HepG2 (cell line): ENCODE data around the gene TMEM108. TPM values are rescaled to one million over a fixed set of nuclear protein-coding genes. Genes with fewer than 3 reads are reported as not detected.

Experiments
- ATAC-seq: fragments of 200-7000 bp; cut with Tn5 transposase; 3 replicates; pipeline ENCODE4 v1.9.1; 2020; ENCODE audit warnings: mild to moderate bottlenecking, moderate library complexity
- BruUV-seq: library from RNA; stranded (reverse); fragments of 400-500 nt; replicated peaks from 2 replicates; lab custom pipeline; 2021; lab: Mats Ljungman, UMichigan
- CTCF ChIA-PET: fragments of 300-600 bp; formaldehyde crosslinking; extraction: SDS; loops from one replicate; lab custom pipeline; 2021; ENCODE audit warnings: low total read pairs, inconsistent platforms, low intra/inter-chr PET ratio; lab: Yijun Ruan, JAX
- POLR2A ChIA-PET: fragments of 350-600 bp; sonication (Branson Sonifier 250); formaldehyde crosslinking; loops from one replicate; lab custom pipeline; 2020; ENCODE audit warnings: antibody characterized with exemption, inconsistent platforms; lab: Yijun Ruan, JAX
- DNase-seq: peaks from one replicate; pipeline ENCODE4 v3.0.0-alpha.2; 2015; ENCODE audit warnings: low spot score
- FAIRE-seq: peaks from 3 replicates; lab custom pipeline; 2011; peaks lifted over from hg19 to GRCh38; lab: Jason Lieb, UNC
- H2AFZ ChIP-seq: one replicate; pipeline ENCODE4 v1.6.1; 2011; ENCODE audit warnings: low read length, inconsistent platforms
- H3K27ac ChIP-seq: fragments of 300-600 bp; 3 replicates; pipeline ENCODE4 v1.8.0; 2011; ENCODE audit warnings: mixed run types, mild to moderate bottlenecking, mixed read lengths, low read length, inconsistent platforms; ENCODE audit not compliant: insufficient read depth; ENCODE audit errors: extremely low read length
- H3K27me3 ChIP-seq, 2 experiments: fragments of 200-600 bp in 1 of 2; 2 replicates in 1 of 2; 3 replicates in 1 of 2; pipeline versions ENCODE4 v1.6.0 to v1.8.0; 2011; ENCODE audit warnings: low read length in 2 of 2, mild to moderate bottlenecking in 2 of 2, moderate library complexity in 2 of 2, inconsistent platforms in 1 of 2; ENCODE audit not compliant: insufficient read depth in 2 of 2, control insufficient read depth in 1 of 2
- H3K36me3 ChIP-seq, 2 experiments: fragments of 200-600 bp in 1 of 2; replicated peaks in 1 of 2; 2 replicates in 1 of 2; 3 replicates in 1 of 2; pipeline versions ENCODE4 v1.5.1 to v1.8.0; 2011; ENCODE audit warnings: low read length in 2 of 2, inconsistent platforms in 1 of 2; ENCODE audit not compliant: insufficient read depth in 2 of 2, control insufficient read depth in 1 of 2
- H3K4me1 ChIP-seq: 2 replicates; pipeline ENCODE4 v1.5.1; 2012; ENCODE audit warnings: low read length, inconsistent platforms; ENCODE audit not compliant: insufficient read depth
- H3K4me2 ChIP-seq: 2 replicates; pipeline ENCODE4 v1.6.0; 2011; ENCODE audit warnings: low read depth, low read length, inconsistent platforms
- H3K4me3 ChIP-seq, 3 experiments: fragments of 200-600 bp in 1 of 3; sonication (generic), shearing (Covaris generic) in 1 of 3; replicated peaks in 1 of 3; 2 replicates each; pipeline ENCODE4 v1.5.1; 2011 to 2016; ENCODE audit warnings: low read length in 3 of 3, inconsistent platforms in 2 of 3, low read depth in 2 of 3, mild to moderate bottlenecking in 2 of 3, control low read depth in 1 of 3, mixed read lengths in 1 of 3; ENCODE audit not compliant: insufficient read depth in 1 of 3
- H3K79me2 ChIP-seq: one replicate; pipeline ENCODE4 v1.6.1; 2011; ENCODE audit warnings: low read length, inconsistent platforms; ENCODE audit not compliant: insufficient read depth
- H3K9ac ChIP-seq: 2 replicates; pipeline ENCODE4 v1.6.0; 2011; ENCODE audit warnings: mild to moderate bottlenecking, low read depth, low read length, inconsistent platforms; ENCODE audit not compliant: insufficient read depth
- H3K9me3 ChIP-seq: 2 replicates; pipeline ENCODE4 v1.5.1; 2012; ENCODE audit warnings: mild to moderate bottlenecking, low read length
- H4K20me1 ChIP-seq: 2 replicates; pipeline ENCODE4 v1.6.0; 2011; ENCODE audit warnings: inconsistent platforms, mild to moderate bottlenecking, low read length, moderate library complexity; ENCODE audit not compliant: insufficient read depth
- ATRX ChIP-seq: sonication (generic); formaldehyde crosslinking; IDR thresholded peaks from 2 replicates; pipeline ENCODE4 v1.4.0; 2020; ENCODE audit warnings: missing genetic modification reagents, borderline replicate concordance
- CERS6 ChIP-seq: sonication (generic); formaldehyde crosslinking; IDR thresholded peaks from 2 replicates; pipeline ENCODE4 v1.5.0; 2020; ENCODE audit warnings: missing genetic modification reagents
- DNMT1 ChIP-seq: sonication (generic); formaldehyde crosslinking; IDR thresholded peaks from 2 replicates; pipeline ENCODE4 v1.5.1; 2020; ENCODE audit warnings: mild to moderate bottlenecking, missing genetic modification reagents
- FIP1L1 ChIP-seq: fragments of 200-400 bp; formaldehyde crosslinking; IDR thresholded peaks from 2 replicates; pipeline ENCODE4 v1.6.1; 2018; ENCODE audit warnings: low read depth, mild to moderate bottlenecking, low read length, moderate library complexity, borderline replicate concordance; ENCODE audit not compliant: insufficient read depth
- MED13 ChIP-seq: sonication (generic); formaldehyde crosslinking; IDR thresholded peaks from 2 replicates; pipeline ENCODE4 v1.5.0; 2020; ENCODE audit warnings: missing genetic modification reagents
- SP140L ChIP-seq: sonication (generic); formaldehyde crosslinking; IDR thresholded peaks from 2 replicates; pipeline ENCODE4 v1.4.0; 2020; ENCODE audit warnings: missing genetic modification reagents, borderline replicate concordance
- ZHX1 ChIP-seq: sonication (generic); formaldehyde crosslinking; IDR thresholded peaks from 2 replicates; pipeline ENCODE4 v1.8.1; 2022; ENCODE audit warnings: low read depth, mild to moderate bottlenecking, missing genetic modification reagents
- ZNF430 ChIP-seq: sonication (generic); formaldehyde crosslinking; IDR thresholded peaks from 2 replicates; pipeline ENCODE4 v1.9.0; 2021; ENCODE audit warnings: mild to moderate bottlenecking, missing genetic modification reagents
- ZSCAN22 ChIP-seq: sonication (generic); formaldehyde crosslinking; IDR thresholded peaks from 2 replicates; pipeline ENCODE4 v1.4.0; 2020; ENCODE audit warnings: mild to moderate bottlenecking, missing genetic modification reagents
- WGBS: methylation state at CpG from one replicate; pipeline ENCODE4 v1.1.6; 2017; ENCODE audit warnings: low lambda C conversion rate; 5-methylcytosine and 5-hydroxymethylcytosine counted together
- in situ Hi-C: cut with HindIII; loops from 2 replicates; pipeline ENCODE4 v1.10.0; 2017; ENCODE audit warnings: low pct_unique_long_range_greater_than_20kb; ENCODE audit not compliant: extremely low pct_ligation_motif_present
- intact Hi-C: fragments of 100-400 bp; cut with micrococcal nuclease; formaldehyde crosslinking; loops from one replicate; pipeline ENCODE4 v1.10.0; 2022; ENCODE audit not compliant: unreplicated experiment
- polyA plus RNA-seq, 8 experiments: library from polyadenylated mRNA; depleted of rRNA in 3 of 8; stranded (reverse) in 7 of 8; unstranded in 1 of 8; fragments of >200 nt; fragmentation: Illumina TruSeq in 4 of 8; extraction: Trizol in 4 of 8; gene quantifications; 2 replicates each; pipeline versions ENCODE4 v1.2.1 to v1.2.3, GENCODE V29; 2011 to 2016; ENCODE audit warnings: low read depth in 4 of 8, missing spikeins in 1 of 8, mixed read lengths in 1 of 8; ENCODE audit not compliant: insufficient read depth in 1 of 8
- total RNA-seq, 5 experiments: library from RNA; depleted of rRNA; stranded (reverse); fragments of >200 nt; fragmentation: Illumina TruSeq; extraction: Trizol; gene quantifications; 2 replicates each; pipeline ENCODE4 v1.2.3, GENCODE V29; 2016; ENCODE audit warnings: low read depth in 1 of 5

The TMEM108 gene
- total and polyA plus RNA-seq, 2 of the 13 experiments (the other 11 are each of a cell fraction or from before 2014, with no cell fraction given): not detected

- no peak for DNase-seq
- CTCF ChIA-PET: no interaction called here
- no peaks in the 10 kb centered on the region for H3K36me3 ChIP-seq
- no peaks in the 10 kb centered on the region for H4K20me1 ChIP-seq
- H3K9ac ChIP-seq: no peak overlapping the region
- ATAC-seq: no peak
- POLR2A ChIA-PET: no interaction called here
- no peak overlapping the region for H3K4me3 ChIP-seq
- H3K4me1 ChIP-seq: no peaks in the 10 kb centered on the region
- BruUV-seq: no TSS peak
- H3K27me3 ChIP-seq: peaks cover 0 to 3% of the 10 kb centered on the region in 2 experiments; a peak in 2 of 5 replicates
- H3K27ac ChIP-seq: no peak overlapping the region
- no peak overlapping the region for H3K4me2 ChIP-seq
- no peaks in the 10 kb centered on the region for H3K79me2 ChIP-seq
- no peaks in the 10 kb centered on the region for H3K9me3 ChIP-seq
- in situ Hi-C loops: no loop called here
- 0% methylated on average over 3 of the region's 3 CpGs for WGBS
- no peak for FAIRE-seq
- intact Hi-C loops: no loop called here
- no peak for TF ChIP-seq MED13 (CRISPR knock-in tag)
- TF ChIP-seq SP140L (CRISPR knock-in tag): no peak
- no peak for TF ChIP-seq ZSCAN22 (CRISPR knock-in tag)
- TF ChIP-seq ATRX (CRISPR knock-in tag): no peak
- no peak for TF ChIP-seq DNMT1 (CRISPR knock-in tag)
- TF ChIP-seq ZNF430 (CRISPR knock-in tag): no peak
- TF ChIP-seq FIP1L1: no peak
- TF ChIP-seq CERS6 (CRISPR knock-in tag): no peak
- TF ChIP-seq ZHX1: no peak
- no peak overlapping the region for H2AFZ ChIP-seq
Observed at GRCh38 chr3:133238015-133238414, 199.8 kb downstream of the TMEM108 start.
